HFF-Myc (cell line): ENCODE results near the gene TMEM86B.
"Not testable (repeated sequence)": the region's sequence is repeated elsewhere in the genome, so short reads cannot be mapped to it uniquely, and the experiment has no call there.

Experiments used
- DNase-seq: peaks from one replicate; pipeline ENCODE4 v3.0.0-alpha.2; 2011; ENCODE audit warnings: low read depth; ENCODE audit errors: extremely low read depth
- H3K4me3 ChIP-seq: replicated peaks from 2 replicates; pipeline ENCODE4 v1.5.1; 2011; ENCODE audit warnings: low read depth, mild to moderate bottlenecking, control low read depth, low read length
- TF ChIP-seq, protein P1 (sequence below): IDR thresholded peaks from 2 replicates; pipeline ENCODE4 v1.5.1; 2012; ENCODE audit warnings: mild to moderate bottlenecking, low read depth, low read length, control low read depth; ENCODE audit errors: missing control alignments

Gene TMEM86B

DNA sequence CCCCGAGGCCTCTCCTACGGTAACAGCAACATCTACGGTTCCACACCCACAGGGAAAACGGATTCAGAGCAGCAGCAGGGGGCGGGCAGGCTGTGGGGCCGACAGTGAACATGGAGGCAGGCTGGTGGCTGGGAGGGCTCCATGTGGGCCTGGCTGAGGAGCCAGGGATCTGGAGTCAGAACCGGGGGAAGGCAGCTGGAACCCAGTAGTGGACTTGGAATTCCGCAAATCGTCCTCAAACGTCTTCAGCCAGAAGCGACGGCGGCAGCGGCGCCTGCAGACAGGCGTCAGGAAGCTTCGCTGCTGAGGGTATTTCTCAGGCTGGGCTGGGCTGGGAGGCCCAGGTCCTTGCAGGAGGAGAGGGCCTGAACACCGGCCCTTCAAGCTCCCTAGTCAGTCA lies 1.8 kb downstream of the TMEM86B start:
- H3K4me3 ChIP-seq = no peak overlapping the region
- TF ChIP-seq, protein P1, sequence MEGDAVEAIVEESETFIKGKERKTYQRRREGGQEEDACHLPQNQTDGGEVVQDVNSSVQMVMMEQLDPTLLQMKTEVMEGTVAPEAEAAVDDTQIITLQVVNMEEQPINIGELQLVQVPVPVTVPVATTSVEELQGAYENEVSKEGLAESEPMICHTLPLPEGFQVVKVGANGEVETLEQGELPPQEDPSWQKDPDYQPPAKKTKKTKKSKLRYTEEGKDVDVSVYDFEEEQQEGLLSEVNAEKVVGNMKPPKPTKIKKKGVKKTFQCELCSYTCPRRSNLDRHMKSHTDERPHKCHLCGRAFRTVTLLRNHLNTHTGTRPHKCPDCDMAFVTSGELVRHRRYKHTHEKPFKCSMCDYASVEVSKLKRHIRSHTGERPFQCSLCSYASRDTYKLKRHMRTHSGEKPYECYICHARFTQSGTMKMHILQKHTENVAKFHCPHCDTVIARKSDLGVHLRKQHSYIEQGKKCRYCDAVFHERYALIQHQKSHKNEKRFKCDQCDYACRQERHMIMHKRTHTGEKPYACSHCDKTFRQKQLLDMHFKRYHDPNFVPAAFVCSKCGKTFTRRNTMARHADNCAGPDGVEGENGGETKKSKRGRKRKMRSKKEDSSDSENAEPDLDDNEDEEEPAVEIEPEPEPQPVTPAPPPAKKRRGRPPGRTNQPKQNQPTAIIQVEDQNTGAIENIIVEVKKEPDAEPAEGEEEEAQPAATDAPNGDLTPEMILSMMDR = no peak
- DNase-seq = no peak

DNA sequence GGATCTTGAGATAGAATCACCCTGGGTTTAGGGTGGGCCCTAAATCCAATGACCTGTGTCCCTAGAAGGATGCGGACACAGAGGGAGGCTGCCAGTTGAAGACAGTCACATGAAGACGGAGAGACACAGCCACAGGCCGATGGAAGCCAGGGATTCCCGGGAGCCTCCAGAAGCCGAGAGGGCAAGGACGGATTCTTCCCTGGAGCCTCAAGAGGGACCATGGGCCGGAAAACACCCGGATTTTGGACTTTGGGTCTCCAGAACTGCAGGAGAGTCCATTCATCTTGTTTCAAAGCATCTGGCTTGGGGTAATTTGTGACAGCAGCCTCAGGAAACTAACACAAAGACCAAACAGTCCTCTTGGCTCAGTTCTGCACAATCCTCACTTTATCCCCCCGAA lies 2.3 kb downstream of the TMEM86B start:
- no peak overlapping the region for H3K4me3 ChIP-seq
- no peak for DNase-seq
- TF ChIP-seq, protein P1 = no peak

DNA sequence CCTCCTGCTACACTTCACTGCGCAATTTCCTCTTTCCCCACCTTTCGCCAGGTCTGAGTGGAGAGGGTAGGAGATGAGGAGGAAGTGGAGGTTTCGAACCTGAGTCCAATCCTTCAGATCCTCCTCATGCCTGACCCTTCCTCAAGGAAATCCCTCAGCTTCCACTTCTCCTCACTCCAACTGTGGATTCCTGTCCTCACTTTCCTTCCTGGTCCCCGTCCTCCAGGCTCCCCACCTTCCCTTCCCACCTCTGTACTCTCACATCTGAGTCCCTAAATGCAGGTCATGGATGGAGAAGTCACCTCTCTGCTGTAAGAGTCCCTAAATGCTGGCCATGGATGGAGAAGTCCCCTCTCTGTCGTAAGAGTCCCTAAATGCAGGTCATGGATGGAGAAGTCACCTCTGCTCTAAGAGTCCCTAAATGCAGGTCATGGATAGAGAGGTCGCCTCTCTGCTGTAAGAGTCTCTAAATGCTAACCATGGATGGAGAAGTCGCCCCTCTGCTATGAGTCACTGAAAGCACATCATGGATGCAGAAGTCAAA lies 3.1 kb downstream of the TMEM86B start:
- TF ChIP-seq, protein P1 = no peak
- no peak overlapping the region for H3K4me3 ChIP-seq
- no peak for DNase-seq

DNA sequence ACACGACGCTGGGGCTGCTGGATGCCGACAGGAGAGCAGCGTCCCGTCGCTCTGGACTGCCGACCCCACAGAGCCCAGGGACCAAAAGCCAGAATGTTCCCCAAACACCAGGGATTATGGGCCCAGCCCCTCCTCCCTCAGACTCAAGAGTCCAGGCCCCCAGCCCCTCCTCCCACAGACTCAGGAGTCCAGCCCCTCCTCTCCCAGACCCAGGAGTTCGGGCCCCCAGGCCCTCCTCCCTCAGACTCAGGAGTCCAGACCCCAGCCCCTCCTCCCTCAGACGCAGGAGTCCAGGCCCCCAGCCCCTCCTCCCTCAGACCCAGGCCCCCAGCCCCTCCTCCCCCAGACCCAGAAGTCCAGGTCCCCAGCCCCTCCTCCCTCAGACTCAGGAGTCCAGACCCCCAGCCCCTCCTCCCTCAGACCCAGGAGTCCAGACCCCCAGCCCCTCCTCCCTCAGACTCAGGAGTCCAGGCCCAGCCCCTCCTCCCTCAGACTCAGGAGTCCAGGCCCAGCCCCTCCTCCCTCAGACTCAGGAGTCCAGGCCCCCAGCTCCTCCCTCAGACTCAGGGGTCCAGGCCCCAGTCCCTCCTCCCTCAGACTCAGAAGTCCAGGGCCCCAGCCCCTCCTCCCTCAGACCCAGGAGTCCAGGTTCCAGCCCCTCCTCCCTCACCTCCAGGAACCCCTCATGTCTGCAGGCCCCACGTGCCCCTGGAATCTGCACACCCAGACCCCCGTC lies 3.7 kb downstream of the TMEM86B start:
- not testable (repeated sequence) for H3K4me3 ChIP-seq, DNase-seq

DNA sequence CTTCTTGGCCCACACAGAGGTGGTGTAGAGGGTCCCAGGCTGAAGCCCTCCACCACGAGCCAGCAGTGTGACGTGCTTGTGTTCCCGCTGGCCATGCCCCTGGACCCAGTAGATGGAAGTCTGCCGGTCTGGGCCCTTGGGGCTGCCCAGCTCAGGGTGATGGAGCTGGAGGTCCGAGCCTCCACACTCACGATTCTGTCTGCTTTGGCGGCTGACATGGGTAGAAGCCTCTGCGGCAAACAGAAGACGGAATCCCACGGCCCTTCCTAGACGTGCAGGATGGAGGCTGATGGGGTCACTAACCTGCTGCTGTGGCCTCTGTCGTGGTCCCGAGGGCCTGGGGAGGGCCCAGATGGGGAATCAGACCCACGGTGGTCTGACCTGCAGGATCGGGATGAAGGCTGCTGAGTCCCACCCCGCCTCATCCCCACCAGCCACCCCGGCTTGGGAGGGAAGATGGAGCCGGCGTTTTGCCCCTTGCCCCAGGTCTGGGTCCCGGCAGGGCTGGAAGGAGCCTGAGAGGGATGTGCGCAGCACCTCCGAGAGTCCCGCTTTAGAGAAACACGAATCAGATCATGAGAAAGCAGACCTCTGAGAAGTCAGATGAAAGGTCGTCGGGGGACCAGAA lies 4.4 kb downstream of the TMEM86B start:
- TF ChIP-seq, protein P1 = no peak
- no peak for DNase-seq
- no peak overlapping the region for H3K4me3 ChIP-seq

DNA sequence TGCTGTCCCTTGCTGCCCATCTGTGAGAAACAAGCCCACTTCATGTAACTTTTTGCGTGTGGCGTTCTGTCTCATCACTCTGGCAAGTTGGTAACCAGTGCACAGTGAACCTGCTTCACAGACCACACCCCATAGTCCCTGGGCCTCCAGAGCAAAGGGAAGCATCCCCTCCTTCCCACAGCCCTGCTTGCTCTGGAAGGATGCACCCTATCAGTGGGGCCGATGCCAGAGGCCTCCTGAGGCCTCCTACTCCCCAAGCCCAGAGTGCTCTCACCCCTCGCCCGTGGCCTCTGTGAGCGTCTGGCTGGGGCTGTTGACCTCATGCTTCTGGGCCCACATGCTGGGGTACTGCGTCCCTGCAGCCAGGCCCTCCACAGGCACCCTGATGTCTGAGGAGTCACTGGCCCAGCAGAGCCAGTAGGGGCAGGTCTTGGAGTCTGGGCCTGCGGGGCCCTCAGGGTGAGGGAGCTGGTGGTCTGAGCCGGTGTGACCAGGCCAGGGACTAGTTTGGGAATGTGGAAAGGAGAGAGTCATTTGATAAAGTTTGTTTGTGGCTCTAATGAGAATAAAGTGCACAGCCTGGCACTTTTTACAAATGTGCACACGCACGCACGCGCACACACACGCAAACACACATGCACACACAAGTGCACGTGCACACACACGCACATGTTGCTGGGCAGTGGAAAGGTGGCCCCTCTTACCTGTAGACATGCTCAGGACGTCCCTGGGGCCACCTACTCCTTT lies 5.1 kb downstream of the TMEM86B start:
- H3K4me3 ChIP-seq = no peak overlapping the region
- TF ChIP-seq, protein P1 = no peak
- DNase-seq = no peak

DNA sequence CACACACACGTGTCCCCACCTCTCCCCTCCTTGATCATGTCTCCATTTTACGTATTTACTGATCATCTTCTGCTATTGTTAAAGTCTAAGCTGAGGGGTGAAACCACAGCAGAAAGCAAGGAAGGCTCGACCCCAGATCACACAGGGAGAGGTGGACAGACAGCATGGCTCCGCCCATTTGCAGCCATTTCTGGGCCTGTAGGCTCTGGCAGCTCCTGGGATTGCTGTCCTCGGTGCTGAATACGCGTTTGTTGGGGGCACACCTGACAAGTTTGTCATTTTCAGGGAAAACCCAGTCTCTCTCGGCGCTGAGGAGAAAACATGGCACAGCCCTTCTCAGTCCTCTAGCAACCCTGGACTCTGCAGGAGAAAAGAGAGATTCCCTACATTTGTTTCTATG lies 8.0 kb downstream of the TMEM86B start:
- H3K4me3 ChIP-seq = no peak overlapping the region
- no peak for DNase-seq
- TF ChIP-seq, protein P1 = no peak
